CD1c-positive myeloid dendritic cell (primary cell): ENCODE results near the gene SCD.
"Not testable (repeated sequence)": the region's sequence is repeated elsewhere in the genome, so short reads cannot be mapped to it uniquely, and the experiment has no call there.

ENCODE experiments used
- DNase-seq: peaks from one replicate; pipeline ENCODE4 v3.0.0-alpha.2; 2016; ENCODE audit errors: extremely low spot score

Gene SCD

DNA sequence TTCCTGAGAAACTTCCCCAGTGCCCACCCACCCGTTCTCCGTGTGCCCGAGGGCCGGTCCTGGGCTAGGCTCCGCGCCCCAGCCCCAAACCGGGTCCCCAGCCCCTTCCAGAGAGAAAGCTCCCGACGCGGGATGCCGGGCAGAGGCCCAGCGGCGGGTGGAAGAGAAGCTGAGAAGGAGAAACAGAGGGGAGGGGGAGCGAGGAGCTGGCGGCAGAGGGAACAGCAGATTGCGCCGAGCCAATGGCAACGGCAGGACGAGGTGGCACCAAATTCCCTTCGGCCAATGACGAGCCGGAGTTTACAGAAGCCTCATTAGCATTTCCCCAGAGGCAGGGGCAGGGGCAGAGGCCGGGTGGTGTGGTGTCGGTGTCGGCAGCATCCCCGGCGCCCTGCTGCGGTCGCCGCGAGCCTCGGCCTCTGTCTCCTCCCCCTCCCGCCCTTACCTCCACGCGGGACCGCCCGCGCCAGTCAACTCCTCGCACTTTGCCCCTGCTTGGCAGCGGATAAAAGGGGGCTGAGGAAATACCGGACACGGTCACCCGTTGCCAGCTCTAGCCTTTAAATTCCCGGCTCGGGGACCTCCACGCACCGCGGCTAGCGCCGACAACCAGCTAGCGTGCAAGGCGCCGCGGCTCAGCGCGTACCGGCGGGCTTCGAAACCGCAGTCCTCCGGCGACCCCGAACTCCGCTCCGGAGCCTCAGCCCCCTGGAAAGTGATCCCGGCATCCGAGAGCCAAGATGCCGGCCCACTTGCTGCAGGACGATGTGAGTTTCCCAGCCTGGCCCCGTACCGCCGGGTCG is at the start of gene SCD:
SCD (plus strand) TSS at position 469 of the 803 bp plus-strand sequence; CDS start at position 741, 272 bp downstream.
- peak; percentile 95 for DNase-seq

- no peak for DNase-seq
Measured at GRCh38 chr10:100297242-100297641, 49.8 kb upstream of the SCD start.

DNA sequence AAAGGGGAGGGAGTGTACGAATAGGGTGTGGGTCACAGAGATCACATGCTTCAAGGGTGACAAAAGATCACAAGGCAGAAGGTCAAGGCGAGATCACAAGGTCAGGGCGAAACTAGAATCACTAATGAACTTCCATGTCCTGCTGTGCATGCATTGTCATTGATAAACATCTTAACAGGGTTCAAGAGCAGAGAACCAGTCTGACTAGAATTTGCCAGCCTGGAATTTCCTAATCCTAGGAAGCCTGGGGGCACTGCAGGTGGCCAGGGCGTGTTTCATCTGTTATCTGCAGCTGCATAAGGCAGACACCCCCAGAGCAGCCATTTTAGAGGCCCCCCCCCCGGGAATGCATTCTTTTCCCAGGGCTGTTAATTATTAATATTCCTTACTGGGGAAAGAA is 45.9 kb upstream of the SCD start:
- DNase-seq: not testable (repeated sequence)

GRCh38 chr10:100303724-100304319 is 43.2 kb upstream of the SCD start:
- peak; percentile 45 for DNase-seq

DNA sequence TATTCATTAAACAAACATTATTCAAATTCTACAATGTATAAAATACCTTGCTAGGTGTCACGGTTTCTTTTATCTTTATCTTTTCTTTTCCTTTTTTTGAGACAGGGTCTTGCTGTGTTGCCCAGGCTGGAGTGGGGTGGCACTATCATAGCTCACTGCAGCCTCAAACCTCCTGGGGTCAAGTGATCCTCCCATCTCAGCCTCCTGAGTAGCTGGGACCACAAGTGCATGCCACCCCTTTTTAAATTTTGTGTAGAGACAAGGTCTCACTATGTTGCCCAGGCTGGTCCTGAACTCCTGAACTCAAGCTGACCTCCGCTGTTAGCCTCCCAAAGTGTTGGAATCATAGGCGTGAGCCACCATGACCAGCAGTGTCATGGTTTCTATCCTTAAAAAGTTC is 42.6 kb upstream of the SCD start:
- no peak for DNase-seq

DNA sequence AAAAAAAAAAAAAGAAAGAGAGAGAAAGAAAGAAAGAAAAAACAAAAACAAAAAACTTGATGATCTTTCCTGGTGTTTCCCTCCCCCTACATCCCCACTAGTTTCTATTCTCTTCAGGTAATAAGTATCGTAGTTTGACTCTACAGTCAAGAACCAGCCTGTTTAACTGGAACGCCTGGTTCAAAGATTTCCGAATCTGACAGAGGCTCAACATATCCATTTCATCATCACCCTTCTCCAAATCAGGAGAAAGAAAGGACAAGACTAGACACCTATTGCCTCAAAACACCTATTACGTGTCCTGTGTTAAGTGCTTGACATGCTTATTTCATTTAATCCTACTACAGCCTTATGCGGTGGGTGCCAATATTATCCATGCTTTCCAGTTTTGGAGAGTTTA is 40.2 kb upstream of the SCD start:
- DNase-seq: no peak

DNA sequence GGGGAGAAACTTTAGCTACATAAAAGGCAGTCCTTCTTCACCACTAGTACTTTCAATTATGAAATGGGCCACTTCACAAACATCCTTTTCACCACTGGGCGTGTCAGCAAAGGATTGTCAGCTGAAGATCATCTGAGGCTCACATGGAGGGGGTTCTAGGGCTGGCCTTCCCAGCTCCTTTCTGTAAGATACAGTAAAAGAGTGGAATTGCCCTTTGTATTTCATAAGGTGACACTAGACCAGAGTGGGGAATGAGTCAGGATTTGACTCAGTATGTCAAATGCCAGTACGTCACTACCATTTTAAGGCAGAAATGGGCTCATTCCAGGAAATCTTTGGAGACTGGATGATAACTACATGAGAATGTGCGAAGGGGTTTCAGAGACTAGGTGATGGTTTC is 39.3 kb upstream of the SCD start:
- no peak for DNase-seq

DNA sequence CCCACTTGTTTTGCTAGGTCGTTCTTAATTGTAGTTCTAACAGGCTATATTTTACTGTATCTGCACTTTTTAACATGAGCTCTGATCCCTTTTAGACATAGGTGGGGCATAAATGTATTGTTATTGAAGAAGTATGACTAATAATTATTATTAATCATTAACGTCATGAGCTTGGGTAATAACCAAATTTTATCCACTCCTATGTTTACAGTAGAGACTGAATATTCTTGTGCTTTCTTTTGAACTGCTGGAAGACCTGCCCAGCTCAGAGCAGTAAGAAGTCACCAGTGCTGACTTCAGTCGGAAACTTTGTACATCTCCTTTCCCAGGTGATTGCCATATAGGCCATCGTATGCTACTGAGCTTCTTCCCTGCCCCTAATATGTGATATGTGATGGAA is 35.7 kb upstream of the SCD start:
- no peak for DNase-seq

DNA sequence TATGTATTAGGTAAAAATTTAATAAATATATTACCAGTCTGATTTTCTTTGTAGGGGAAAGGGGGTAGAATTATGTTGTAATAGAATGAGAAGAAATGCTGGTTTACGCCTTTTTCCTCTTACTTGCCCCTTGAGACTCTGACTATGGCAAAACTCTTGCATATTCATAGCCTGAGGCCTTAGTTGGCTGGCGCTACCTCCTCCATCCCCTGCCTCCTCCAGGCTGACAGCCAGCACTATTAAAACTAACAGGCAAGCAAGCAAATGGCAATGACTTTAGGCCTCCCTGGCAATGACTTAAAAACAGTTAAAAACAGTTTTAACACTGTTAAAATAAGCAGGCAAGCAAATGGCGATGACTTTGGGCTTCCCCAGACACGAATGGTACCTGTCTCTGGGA is 31.4 kb upstream of the SCD start:
- DNase-seq: no peak

GRCh38 chr10:100318207-100318606 is 28.8 kb upstream of the SCD start:
- no peak for DNase-seq

DNA sequence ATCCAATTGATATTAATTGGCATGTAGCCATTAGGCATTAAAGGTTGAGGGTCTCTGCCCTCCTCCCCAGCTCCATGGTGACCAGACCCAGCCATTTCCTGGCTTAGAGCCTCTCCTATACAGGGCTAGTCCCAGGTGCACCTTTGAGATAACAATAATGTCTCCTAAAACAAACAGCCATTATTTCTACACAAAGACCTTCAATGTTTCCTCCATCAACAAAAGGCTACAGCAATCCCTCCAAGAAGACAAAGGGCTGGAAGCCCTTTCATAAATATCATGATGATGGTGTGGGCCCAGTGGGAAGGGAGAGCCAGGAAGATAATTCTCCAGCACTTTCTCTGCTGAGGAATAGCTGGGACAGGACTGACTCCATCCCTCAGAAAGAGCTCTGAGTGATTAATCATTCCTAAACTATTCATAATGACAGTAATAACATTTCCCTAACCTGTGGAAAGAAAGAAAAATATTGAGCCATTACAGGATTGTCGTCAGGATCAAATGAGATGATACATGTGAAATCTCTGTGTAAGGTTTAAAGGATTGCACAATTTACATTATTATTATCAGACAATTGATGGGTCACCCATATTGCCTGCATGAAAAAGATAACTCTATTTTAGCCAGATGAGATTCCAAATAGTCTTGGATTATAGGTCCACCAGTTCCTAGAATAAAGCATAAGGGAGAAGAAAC is 27.2 kb upstream of the SCD start:
- no peak for DNase-seq

- DNase-seq: no peak
Measured at GRCh38 chr10:100325158-100325557, 21.9 kb upstream of the SCD start.

- peak; percentile 75 for DNase-seq
Measured at GRCh38 chr10:100327007-100327717, 19.9 kb upstream of the SCD start.

GRCh38 chr10:100327718-100328009 is 19.4 kb upstream of the SCD start:
- DNase-seq: no peak

GRCh38 chr10:100328198-100328597 is 18.8 kb upstream of the SCD start:
- no peak for DNase-seq

- no peak for DNase-seq
Measured at GRCh38 chr10:100330079-100330478, 17.0 kb upstream of the SCD start, which contains the start of gene PKD2L1. TSS of gene PKD2L1 (minus strand) at chr10:100330228. CDS start at chr10:100330103, 125 bp downstream.

- DNase-seq: no peak
Measured at GRCh38 chr10:100333106-100333505, 13.9 kb upstream of the SCD start.

GRCh38 chr10:100333661-100334440 is 13.2 kb upstream of the SCD start:
- DNase-seq: no peak

GRCh38 chr10:100334762-100335161 is 12.3 kb upstream of the SCD start:
- DNase-seq: no peak

DNA sequence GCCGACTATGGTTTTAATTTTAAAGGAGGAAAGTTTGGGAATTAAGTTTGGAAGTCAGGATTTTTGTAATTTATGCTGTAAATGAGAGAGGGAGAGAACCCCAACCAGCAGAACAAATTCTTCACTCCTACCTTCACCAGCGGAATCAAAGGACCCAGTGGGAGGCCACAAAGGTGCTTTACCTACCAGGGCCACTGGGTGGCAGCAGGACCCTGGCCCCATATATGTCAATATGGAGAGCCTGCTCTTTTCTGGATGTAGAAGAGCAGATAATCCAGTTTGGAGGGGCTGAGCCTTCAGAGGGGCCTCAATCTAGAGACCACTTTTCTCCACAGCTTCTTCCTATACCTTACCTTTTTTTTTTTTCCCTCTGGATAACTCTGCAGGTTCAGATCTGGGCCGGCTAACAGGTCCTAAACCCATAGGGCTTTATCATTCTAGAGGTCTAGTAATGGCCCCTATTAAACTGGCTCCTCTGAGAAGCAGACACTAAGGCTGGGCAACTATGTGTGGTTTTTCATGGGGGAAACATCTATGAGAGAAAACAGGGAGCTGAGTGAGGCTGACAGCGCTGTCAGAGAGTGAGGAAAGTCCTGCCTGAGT is 8.5 kb upstream of the SCD start:
- peak; percentile 81 for DNase-seq

- peak; percentile 76 for DNase-seq
Measured at GRCh38 chr10:100339236-100339635, 7.8 kb upstream of the SCD start.
